H7 (cell line): Measurements from ENCODE around the gene KLHL2. TPM values are rescaled to one million over a fixed set of nuclear protein-coding genes. Genes with fewer than 3 reads are reported as not detected.
"Not testable (repeated sequence)": the region's sequence is repeated elsewhere in the genome, so short reads cannot be mapped to it uniquely, and the experiment has no call there.

Experiments
- DNase-seq: peaks from one replicate; pipeline ENCODE4 v3.0.0; 2012
- H3K27me3 ChIP-seq: 2 replicates; pipeline ENCODE4 v1.6.0; 2011; ENCODE audit warnings: mild to moderate bottlenecking, low read length; ENCODE audit not compliant: control insufficient read depth, insufficient read depth
- H3K36me3 ChIP-seq: replicated peaks from 2 replicates; pipeline ENCODE4 v1.5.1; 2011; ENCODE audit warnings: low read length; ENCODE audit not compliant: control insufficient read depth, insufficient read depth
- H3K4me3 ChIP-seq: 2 replicates; pipeline ENCODE4 v1.5.1; 2011; ENCODE audit warnings: low read depth, mild to moderate bottlenecking, control low read depth, low read length, moderate library complexity; ENCODE audit not compliant: insufficient read depth
- total RNA-seq: library from RNA; depleted of rRNA; stranded (reverse); fragments of >200 nt; shearing (Covaris generic); gene quantifications from 2 replicates; pipeline ENCODE4 v1.2.3, GENCODE V29; 2014

Gene KLHL2
- total RNA-seq, 1 experiment from 2014 or later = 9.6 TPM

DNA sequence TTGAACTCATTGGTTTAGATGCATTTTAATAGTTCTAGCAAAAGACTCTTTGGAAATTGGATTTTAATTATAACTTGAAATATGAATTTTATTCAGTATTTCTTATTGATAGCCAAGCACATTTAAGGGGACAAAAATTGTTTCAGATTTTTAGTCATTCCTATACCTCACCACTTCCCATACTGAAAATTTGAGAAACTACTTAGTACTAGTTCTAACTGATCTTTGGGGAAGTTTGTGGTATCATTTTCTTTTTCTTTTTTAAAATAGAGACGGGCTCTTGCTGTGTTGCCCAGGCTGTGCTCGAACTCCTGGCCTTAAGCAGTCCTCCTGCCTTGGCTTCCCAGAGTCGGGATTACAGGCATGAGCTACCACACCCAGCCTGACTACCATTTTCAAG lies 68.0 kb downstream of the KLHL2 start:
- H3K36me3 ChIP-seq, H3K4me3 ChIP-seq, H3K27me3 ChIP-seq, DNase-seq: not testable (repeated sequence)

- not testable (repeated sequence) for H3K4me3 ChIP-seq, H3K36me3 ChIP-seq, H3K27me3 ChIP-seq, DNase-seq
Measured at GRCh38 chr4:165279531-165279930, 72.2 kb downstream of the KLHL2 start.

GRCh38 chr4:165284697-165285096 lies 77.3 kb downstream of the KLHL2 start:
- not testable (repeated sequence) for DNase-seq, H3K4me3 ChIP-seq, H3K36me3 ChIP-seq, H3K27me3 ChIP-seq

DNA sequence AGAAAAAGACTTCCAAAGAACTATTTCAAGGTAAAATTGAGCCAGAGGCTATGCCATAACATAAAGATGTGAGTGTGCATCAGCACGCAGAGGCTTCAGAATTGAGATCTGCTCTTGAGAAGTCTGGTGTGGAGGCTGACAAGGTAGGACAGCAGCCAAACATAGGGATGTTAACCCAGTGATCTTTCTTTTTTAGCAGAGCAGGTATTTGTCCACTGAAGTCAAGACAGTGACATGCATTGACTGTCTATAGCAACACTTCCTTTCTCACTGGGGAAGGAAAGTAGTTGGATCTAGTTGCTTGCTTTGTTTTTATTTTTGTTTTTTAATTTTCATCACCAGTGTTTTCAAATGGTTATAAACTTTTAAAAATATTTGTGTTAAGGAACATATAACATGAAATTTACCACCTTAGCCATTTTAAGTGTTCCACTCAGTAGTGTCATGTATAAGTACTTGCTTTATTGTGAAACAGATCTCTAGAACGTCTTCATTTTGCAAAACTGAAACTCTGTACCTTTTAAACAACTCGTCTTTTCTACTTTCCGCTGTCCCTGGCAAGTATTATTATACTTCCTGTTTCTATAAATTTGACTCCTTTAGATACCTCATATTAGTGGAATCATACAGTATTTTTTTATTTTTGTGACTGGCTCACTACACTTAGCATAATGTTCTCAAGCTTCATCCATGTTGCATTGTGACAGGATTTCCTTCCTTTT lies 79.4 kb downstream of the KLHL2 start:
- not testable (repeated sequence) for H3K4me3 ChIP-seq, H3K36me3 ChIP-seq, H3K27me3 ChIP-seq, DNase-seq

- H3K27me3 ChIP-seq = no peaks in the 10 kb centered on the region
- H3K4me3 ChIP-seq = no peak overlapping the region
- DNase-seq = no peak
- no peaks in the 10 kb centered on the region for H3K36me3 ChIP-seq
Measured at GRCh38 chr4:165288226-165288625, 80.9 kb downstream of the KLHL2 start.

DNA sequence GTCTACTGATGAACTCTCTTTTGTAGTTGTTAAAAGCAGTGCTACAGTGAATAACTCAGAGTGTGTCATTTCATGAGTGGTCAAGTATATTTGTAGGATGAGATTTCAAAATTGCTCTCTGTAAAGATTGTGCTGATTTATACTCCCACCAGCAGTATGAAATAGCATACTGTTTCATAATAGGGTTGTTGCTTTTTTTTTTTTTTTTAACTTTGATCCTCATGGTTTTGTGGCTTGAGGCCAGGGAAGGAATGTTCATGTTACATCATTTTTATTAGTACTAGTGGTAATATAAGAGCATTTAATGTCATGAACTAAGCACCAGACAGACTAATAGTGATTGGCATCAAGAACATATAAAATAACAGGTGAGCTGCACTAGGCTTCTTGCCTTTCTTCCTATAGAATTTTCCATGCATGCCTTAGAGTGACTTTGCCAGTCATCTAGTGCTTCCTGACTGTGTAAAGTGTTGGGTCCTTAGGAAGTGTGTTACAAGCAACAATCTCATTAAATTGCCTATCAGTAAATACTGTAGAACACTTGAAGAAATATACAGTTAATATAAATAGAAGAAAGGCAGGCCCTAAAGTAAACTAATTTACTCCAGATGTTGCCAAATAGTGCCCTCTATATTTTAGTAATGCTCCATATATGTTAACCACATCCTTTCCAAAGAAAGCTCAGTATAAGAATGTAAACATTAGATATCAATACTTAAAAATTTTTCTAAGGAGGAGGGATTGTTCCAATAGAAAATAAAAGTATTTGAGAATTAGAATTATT lies 81.5 kb downstream of the KLHL2 start:
- no peak for DNase-seq
- H3K27me3 ChIP-seq = no peaks in the 10 kb centered on the region
- H3K4me3 ChIP-seq = no peak overlapping the region
- H3K36me3 ChIP-seq = no peaks in the 10 kb centered on the region

- no peaks in the 10 kb centered on the region for H3K27me3 ChIP-seq
- no peaks in the 10 kb centered on the region for H3K36me3 ChIP-seq
- no peak overlapping the region for H3K4me3 ChIP-seq
- DNase-seq = no peak
Measured at GRCh38 chr4:165289423-165289785, 82.0 kb downstream of the KLHL2 start.

- Histone ChIP-seq H3K36me3 (peaks cover 3% of the 10 kb centered on the region), H3K27me3 (no peaks in the 10 kb centered on the region), H3K4me3 (no peak overlapping the region)
- no peak for DNase-seq
Measured at GRCh38 chr4:165293061-165293460, 85.7 kb downstream of the KLHL2 start.

DNA sequence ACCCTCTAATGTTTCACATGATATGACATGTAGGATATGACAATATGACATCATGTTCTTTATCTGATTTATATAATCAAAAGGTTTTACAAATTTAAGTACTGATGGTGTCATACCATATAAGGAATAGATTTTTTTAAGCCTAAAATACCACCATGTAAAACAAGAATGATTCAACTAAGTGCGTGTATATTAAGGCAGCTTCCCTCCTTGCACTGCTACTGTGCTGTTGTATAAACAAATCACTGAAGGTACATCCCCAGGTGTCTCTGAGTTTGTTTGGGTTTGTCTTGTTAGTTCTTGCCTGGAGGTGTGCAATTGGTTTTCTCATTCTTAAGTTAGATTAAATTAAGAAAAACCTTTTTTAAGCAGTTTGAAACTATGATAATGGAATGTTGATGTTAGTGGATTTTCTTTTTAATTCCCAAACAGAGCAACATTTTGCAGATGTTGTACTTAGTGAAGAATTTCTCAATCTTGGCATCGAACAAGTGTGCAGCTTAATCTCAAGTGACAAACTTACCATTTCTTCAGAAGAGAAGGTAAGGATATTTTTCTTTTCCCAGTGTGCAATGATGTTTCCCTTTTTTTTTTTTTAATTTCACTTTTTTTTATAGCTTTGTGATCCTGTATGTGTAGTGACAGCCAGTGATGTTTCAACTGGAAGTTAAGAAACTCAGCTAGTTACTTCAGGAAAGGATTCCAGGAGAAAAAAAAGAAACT lies 86.7 kb downstream of the KLHL2 start:
- Histone ChIP-seq H3K36me3 (peaks cover 3% of the 10 kb centered on the region), H3K27me3 (no peaks in the 10 kb centered on the region), H3K4me3 (no peak overlapping the region)
- DNase-seq = no peak

DNA sequence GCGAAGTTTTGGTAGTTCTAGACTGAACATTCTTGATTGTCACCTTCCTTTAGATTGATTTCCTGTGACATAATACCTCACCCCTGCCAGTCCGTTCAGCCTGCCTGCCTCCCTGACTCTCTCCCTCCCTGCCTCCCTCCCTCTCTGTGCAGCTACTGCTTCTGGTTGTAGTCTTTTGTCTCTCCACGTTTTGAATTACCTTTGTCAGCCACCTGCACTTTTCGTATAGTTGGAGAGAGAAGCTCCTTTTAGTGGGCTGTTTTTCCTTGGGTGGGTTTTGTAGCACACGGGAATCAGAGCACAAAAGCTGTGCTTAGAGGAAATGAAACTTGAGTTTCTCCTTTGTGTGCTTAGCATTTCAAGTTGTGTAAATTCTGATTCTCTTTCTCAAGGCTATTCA lies 87.5 kb downstream of the KLHL2 start:
- Histone ChIP-seq H3K4me3 (no peak overlapping the region), H3K36me3 (peaks cover 3% of the 10 kb centered on the region), H3K27me3 (no peaks in the 10 kb centered on the region)
- DNase-seq = no peak

DNA sequence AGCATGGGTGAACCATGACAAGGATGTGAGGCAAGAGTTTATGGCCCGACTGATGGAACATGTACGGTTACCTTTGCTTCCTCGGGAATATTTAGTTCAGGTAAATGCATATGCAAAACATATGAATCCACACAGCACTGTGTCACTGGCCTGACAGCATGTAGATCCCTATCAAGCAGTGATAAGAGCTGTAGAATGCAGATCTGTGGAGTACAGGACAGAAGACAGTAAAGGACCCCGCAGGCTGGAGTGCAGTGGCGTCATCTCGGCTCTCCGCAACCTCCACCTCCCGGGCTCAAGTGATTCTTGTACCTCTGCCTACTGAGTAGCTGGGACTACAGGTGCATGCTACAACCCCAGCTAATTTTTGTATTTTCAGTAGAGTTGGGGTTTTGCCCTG lies 90.3 kb downstream of the KLHL2 start:
- no peak overlapping the region for H3K4me3 ChIP-seq
- no peaks in the 10 kb centered on the region for H3K27me3 ChIP-seq
- peaks cover 3% of the 10 kb centered on the region for H3K36me3 ChIP-seq
- no peak for DNase-seq

DNA sequence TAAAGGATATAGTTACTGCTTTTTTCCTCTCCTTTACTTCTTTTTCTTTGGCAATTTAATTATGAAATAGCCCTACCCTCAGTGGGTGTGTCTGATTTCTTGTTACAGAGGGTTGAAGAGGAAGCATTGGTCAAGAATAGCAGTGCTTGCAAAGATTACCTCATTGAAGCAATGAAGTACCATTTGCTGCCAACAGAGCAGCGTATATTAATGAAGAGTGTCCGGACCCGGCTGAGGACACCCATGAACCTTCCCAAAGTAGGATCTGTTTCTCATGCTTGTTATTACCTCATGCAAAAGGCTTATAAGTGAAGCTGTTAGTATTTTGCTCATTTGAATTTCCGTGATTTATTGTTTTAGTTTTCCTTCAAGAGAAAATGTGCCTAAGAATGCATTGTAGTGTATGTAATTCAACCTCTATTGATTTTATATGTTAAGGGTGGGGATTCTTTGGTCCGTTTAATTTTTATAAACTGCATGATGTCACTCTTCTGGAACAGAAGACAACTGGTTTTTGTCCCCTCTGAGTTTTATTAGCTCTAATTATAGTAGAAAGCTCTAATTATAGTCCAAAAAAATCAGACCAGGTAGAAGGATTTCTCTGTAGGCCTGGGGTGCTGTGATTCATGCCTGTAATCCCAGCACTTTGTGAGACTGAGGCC lies 92.2 kb downstream of the KLHL2 start:
- Histone ChIP-seq H3K27me3 (no peaks in the 10 kb centered on the region), H3K36me3 (peaks cover 3% of the 10 kb centered on the region), H3K4me3 (no peak overlapping the region)
- no peak for DNase-seq

GRCh38 chr4:165301833-165302232 lies 94.5 kb downstream of the KLHL2 start:
- Histone ChIP-seq H3K27me3 (no peaks in the 10 kb centered on the region), H3K36me3 (peaks cover 3% of the 10 kb centered on the region), H3K4me3 (no peak overlapping the region)
- DNase-seq = no peak

DNA sequence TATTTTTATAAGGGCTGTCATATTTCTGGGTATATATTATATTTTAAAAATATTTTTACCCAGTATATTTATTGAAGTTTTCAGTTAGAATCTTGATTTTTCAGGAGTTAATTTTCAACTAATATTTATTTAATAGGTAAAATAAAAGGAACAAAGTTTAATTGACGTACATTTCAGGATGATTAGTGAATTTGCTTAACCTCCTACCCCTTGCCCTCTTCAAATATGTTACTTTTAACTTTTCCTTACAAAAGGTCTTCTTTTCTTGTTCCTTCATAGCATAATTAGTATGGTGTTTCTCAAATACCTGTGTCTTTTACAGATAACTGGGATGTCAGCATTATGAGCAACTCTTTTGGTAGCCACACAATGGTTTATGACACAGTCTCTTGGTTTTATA lies 95.3 kb downstream of the KLHL2 start:
- Histone ChIP-seq H3K36me3 (peaks cover under 1% of the 10 kb centered on the region), H3K4me3 (no peak overlapping the region), H3K27me3 (no peaks in the 10 kb centered on the region)
- DNase-seq = no peak
